WTC11 (cell line): ENCODE data around the gene EXOC6.

Source experiments
- JUN ChIP-seq: sonication (generic); formaldehyde crosslinking; IDR thresholded peaks from 2 replicates; pipeline ENCODE4 v1.8.0; 2023; ENCODE audit warnings: mild to moderate bottlenecking, missing genetic modification reagents
- MYBL2 ChIP-seq: sonication (generic); formaldehyde crosslinking; IDR thresholded peaks from 2 replicates; pipeline ENCODE4 v1.8.1; 2023; ENCODE audit warnings: mild to moderate bottlenecking, moderate library complexity, missing genetic modification reagents
- TEAD1 ChIP-seq: sonication (generic); formaldehyde crosslinking; IDR thresholded peaks from 2 replicates; pipeline ENCODE4 v1.8.0; 2022; ENCODE audit warnings: mild to moderate bottlenecking, missing genetic modification reagents
- TF ChIP-seq, protein P1 (sequence below): sonication (generic); formaldehyde crosslinking; IDR thresholded peaks from 2 replicates; pipeline ENCODE4 v1.8.0; 2022; ENCODE audit warnings: mild to moderate bottlenecking, missing genetic modification reagents
- TF ChIP-seq, protein P2 (sequence below): fragments of 200-600 bp; IDR thresholded peaks from 2 replicates; pipeline ENCODE4 v1.8.0; 2022; ENCODE audit warnings: antibody characterized with exemption
- TF ChIP-seq, protein P3 (sequence below): sonication (generic); formaldehyde crosslinking; IDR thresholded peaks from 2 replicates; pipeline ENCODE4 v1.8.1; 2022; ENCODE audit warnings: mild to moderate bottlenecking, missing genetic modification reagents, moderate library complexity, borderline replicate concordance
- TF ChIP-seq, protein P4 (sequence below): sonication (generic); formaldehyde crosslinking; IDR thresholded peaks from 2 replicates; pipeline ENCODE4 v1.8.0; 2023; ENCODE audit warnings: missing genetic modification reagents, mild to moderate bottlenecking, borderline replicate concordance

DNA sequence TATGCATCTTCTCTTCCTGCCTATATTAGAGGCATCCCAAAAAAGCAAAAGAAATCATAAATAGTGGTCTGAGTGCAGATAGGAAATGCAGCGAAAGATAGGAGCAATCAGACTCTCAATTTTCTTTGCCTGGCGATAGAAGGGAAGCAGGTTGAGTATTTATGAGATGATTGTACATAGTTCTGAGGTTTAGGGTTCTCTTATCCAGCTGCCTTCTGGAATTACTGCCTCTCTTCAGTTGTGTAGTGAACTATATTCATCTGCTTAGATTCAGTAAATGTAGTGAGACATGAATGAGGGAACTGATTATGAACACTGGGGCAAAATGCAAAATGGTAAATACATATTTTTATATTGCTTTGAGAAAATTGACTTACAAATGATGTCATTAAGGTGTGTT lies 119.3 kb downstream of the EXOC6 start:
- TF ChIP-seq, protein P1, sequence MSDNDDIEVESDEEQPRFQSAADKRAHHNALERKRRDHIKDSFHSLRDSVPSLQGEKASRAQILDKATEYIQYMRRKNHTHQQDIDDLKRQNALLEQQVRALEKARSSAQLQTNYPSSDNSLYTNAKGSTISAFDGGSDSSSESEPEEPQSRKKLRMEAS (CRISPR knock-in tag), result no peak
- TF ChIP-seq JUN (CRISPR knock-in tag) (no peak), TEAD1 (CRISPR knock-in tag) (no peak), MYBL2 (CRISPR knock-in tag) (no peak)
- TF ChIP-seq, protein P2, sequence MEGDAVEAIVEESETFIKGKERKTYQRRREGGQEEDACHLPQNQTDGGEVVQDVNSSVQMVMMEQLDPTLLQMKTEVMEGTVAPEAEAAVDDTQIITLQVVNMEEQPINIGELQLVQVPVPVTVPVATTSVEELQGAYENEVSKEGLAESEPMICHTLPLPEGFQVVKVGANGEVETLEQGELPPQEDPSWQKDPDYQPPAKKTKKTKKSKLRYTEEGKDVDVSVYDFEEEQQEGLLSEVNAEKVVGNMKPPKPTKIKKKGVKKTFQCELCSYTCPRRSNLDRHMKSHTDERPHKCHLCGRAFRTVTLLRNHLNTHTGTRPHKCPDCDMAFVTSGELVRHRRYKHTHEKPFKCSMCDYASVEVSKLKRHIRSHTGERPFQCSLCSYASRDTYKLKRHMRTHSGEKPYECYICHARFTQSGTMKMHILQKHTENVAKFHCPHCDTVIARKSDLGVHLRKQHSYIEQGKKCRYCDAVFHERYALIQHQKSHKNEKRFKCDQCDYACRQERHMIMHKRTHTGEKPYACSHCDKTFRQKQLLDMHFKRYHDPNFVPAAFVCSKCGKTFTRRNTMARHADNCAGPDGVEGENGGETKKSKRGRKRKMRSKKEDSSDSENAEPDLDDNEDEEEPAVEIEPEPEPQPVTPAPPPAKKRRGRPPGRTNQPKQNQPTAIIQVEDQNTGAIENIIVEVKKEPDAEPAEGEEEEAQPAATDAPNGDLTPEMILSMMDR, result no peak
- TF ChIP-seq, protein P3, sequence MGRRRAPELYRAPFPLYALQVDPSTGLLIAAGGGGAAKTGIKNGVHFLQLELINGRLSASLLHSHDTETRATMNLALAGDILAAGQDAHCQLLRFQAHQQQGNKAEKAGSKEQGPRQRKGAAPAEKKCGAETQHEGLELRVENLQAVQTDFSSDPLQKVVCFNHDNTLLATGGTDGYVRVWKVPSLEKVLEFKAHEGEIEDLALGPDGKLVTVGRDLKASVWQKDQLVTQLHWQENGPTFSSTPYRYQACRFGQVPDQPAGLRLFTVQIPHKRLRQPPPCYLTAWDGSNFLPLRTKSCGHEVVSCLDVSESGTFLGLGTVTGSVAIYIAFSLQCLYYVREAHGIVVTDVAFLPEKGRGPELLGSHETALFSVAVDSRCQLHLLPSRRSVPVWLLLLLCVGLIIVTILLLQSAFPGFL (CRISPR knock-in tag), result no peak
- TF ChIP-seq, protein P4, sequence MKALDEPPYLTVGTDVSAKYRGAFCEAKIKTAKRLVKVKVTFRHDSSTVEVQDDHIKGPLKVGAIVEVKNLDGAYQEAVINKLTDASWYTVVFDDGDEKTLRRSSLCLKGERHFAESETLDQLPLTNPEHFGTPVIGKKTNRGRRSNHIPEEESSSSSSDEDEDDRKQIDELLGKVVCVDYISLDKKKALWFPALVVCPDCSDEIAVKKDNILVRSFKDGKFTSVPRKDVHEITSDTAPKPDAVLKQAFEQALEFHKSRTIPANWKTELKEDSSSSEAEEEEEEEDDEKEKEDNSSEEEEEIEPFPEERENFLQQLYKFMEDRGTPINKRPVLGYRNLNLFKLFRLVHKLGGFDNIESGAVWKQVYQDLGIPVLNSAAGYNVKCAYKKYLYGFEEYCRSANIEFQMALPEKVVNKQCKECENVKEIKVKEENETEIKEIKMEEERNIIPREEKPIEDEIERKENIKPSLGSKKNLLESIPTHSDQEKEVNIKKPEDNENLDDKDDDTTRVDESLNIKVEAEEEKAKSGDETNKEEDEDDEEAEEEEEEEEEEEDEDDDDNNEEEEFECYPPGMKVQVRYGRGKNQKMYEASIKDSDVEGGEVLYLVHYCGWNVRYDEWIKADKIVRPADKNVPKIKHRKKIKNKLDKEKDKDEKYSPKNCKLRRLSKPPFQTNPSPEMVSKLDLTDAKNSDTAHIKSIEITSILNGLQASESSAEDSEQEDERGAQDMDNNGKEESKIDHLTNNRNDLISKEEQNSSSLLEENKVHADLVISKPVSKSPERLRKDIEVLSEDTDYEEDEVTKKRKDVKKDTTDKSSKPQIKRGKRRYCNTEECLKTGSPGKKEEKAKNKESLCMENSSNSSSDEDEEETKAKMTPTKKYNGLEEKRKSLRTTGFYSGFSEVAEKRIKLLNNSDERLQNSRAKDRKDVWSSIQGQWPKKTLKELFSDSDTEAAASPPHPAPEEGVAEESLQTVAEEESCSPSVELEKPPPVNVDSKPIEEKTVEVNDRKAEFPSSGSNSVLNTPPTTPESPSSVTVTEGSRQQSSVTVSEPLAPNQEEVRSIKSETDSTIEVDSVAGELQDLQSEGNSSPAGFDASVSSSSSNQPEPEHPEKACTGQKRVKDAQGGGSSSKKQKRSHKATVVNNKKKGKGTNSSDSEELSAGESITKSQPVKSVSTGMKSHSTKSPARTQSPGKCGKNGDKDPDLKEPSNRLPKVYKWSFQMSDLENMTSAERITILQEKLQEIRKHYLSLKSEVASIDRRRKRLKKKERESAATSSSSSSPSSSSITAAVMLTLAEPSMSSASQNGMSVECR, result no peak
